ENCODE results near the gene PARD6G. TPM values are rescaled to one million over a fixed set of nuclear protein-coding genes. Genes with fewer than 3 reads are reported as not detected.
"Not testable (repeated sequence)": the region's sequence is repeated elsewhere in the genome, so short reads cannot be mapped to it uniquely, and the experiment has no call there.

The PARD6G gene
- total and polyA plus RNA-seq, 10 of the 15 experiments (the other 5 are each of a cell fraction or from before 2014, with no cell fraction given), result 0.20 to 2.0 (median 0.60) TPM

DNA sequence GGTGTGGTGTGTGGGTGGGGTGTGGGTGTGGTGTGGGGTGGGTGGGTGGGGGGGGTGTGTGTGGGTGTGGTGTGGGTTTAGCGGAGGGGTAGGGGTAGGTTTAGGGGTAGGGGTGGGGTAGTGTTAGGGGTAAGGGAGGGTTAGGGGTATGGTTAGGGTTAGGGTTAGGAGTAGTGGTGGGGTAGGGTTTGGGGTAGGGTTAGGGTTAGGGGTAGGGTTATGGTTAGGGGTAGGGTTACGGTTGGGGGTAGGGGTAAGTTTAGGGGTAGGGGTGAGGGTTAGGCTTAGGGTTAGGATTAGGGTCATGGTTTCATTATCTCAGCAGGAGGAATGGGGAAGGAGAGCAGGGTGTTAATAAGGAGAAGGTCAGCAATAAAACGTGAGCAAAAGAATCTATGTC, 11.3 kb upstream of the PARD6G start (continued):
- no peak for TF ChIP-seq RAD21 (IDR thresholded peaks at IDR 0.05; ENCODE audit: insufficient read depth, low read depth, low read length)
- TF ChIP-seq PML (IDR thresholded peaks at IDR 0.05; ENCODE audit: low read length), result no peak
- TF ChIP-seq SRF (IDR thresholded peaks at IDR 0.05; ENCODE audit: low read depth in 2 of 2, low read length in 2 of 2), result no peak

- H3K27me3 ChIP-seq (replicated peaks in 1 of 2; ENCODE audit: control insufficient read depth in 2 of 2, insufficient read depth in 2 of 2, low read length in 1 of 2); DNase-seq (ENCODE audit: low read depth, low spot score); H3K79me2 ChIP-seq (ENCODE audit: control insufficient read depth, insufficient read depth, low read length); H3K27ac ChIP-seq (ENCODE audit: control insufficient read depth, insufficient read depth); H3K4me2 ChIP-seq (ENCODE audit: control insufficient read depth, insufficient read depth); H3K9me3 ChIP-seq (replicated peaks; ENCODE audit: control insufficient read depth, insufficient read depth, low read length); H3K36me3 ChIP-seq (ENCODE audit: control insufficient read depth in 2 of 2, insufficient read depth in 2 of 2, low read length in 1 of 2); H3K4me1 ChIP-seq (ENCODE audit: control insufficient read depth, insufficient read depth, low read length); H3K9ac ChIP-seq (ENCODE audit: control insufficient read depth, insufficient read depth, low read length); H3K4me3 ChIP-seq; H4K20me1 ChIP-seq (ENCODE audit: control insufficient read depth, insufficient read depth); H2AFZ ChIP-seq (ENCODE audit: control insufficient read depth, low read depth, low read length); BruUV-seq (replicated peaks); in situ Hi-C loops (cut with MboI); POLR2A ChIA-PET: not testable (repeated sequence)
- WGBS (ENCODE audit: insufficient coverage, insufficient replicate concordance, low lambda C conversion rate, missing lambda C conversion rate), result 35% methylated on average over 12 of the region's 12 CpGs
- RAD21 ChIA-PET (ENCODE audit: unreplicated experiment), result interaction anchor here (0.7 to 4.2 kb wide), 6 partner anchors 58 to 99 kb away, joined by 3 to 30 read pairs (median 6); no protein-coding TSS in a partner anchor
- ATAC-seq (peak; percentile 79), FAIRE-seq (peak; percentile 79)
- SMC1A ChIA-PET (ENCODE audit: uncharacterized antibody, unreplicated experiment), result interaction anchor here (0.5 to 4.2 kb wide), 8 partner anchors 57 to 100 kb away, joined by 3 to 34 read pairs (median 4); no protein-coding TSS in a partner anchor
- CTCF ChIA-PET, result interaction anchor here (0.6 to 5.0 kb wide), 8 partner anchors 43 to 101 kb away, joined by 3 to 75 read pairs (median 6); no protein-coding TSS in a partner anchor
- intact Hi-C loops (cut with micrococcal nuclease; ENCODE audit: unreplicated experiment), result loop anchor here (1.0 kb wide), 1 partner anchor 87 kb away; no protein-coding TSS in a partner anchor
- TF ChIP-seq SMC3 (IDR thresholded peaks at IDR 0.05; ENCODE audit: borderline replicate concordance, low read length) (peak; percentile 90), CREB1 (IDR thresholded peaks at IDR 0.05; ENCODE audit: low read depth) (0 out of 2 replicates have a peak, but pooled peaks have one; percentile 22), RAD21 (IDR thresholded peaks at IDR 0.05; ENCODE audit: insufficient read depth, low read depth, low read length) (peak; percentile 84), PAX5 (IDR thresholded peaks at IDR 0.05; ENCODE audit: borderline replicate concordance, low read depth, low read length) (0 out of 2 replicates have a peak, but pooled peaks have one; percentile 9), NBN (IDR thresholded peaks at IDR 0.05) (0 out of 2 replicates have a peak, but pooled peaks have one; percentile 29), YY1 (IDR thresholded peaks at IDR 0.05; ENCODE audit: low read depth, low read length) (peak; percentile 83), ATF7 (IDR thresholded peaks at IDR 0.05; ENCODE audit: low read depth) (peak; percentile 22; the same call in 1 of the 2 replicates)
- TF ChIP-seq, protein P1, sequence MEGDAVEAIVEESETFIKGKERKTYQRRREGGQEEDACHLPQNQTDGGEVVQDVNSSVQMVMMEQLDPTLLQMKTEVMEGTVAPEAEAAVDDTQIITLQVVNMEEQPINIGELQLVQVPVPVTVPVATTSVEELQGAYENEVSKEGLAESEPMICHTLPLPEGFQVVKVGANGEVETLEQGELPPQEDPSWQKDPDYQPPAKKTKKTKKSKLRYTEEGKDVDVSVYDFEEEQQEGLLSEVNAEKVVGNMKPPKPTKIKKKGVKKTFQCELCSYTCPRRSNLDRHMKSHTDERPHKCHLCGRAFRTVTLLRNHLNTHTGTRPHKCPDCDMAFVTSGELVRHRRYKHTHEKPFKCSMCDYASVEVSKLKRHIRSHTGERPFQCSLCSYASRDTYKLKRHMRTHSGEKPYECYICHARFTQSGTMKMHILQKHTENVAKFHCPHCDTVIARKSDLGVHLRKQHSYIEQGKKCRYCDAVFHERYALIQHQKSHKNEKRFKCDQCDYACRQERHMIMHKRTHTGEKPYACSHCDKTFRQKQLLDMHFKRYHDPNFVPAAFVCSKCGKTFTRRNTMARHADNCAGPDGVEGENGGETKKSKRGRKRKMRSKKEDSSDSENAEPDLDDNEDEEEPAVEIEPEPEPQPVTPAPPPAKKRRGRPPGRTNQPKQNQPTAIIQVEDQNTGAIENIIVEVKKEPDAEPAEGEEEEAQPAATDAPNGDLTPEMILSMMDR (IDR thresholded peaks at IDR 0.05 in 2 of 3, conservative IDR thresholded peaks at IDR 0.05 in 1 of 3; ENCODE audit: control insufficient read depth in 2 of 3, extremely low read depth in 1 of 3, insufficient read depth in 1 of 3, low read depth in 3 of 3, low read length in 3 of 3), result peak; percentile 71 to 78 (median 74)
Observed at GRCh38 chr18:80257579-80258543, 10.5 kb upstream of the PARD6G start.

All from GM12878 (cell line).